Measurements from ENCODE around the gene B4GALT5. TPM values are rescaled to one million over a fixed set of nuclear protein-coding genes. Genes with fewer than 3 reads are reported as not detected.

The B4GALT5 gene
- total RNA-seq, 2 experiments from 2014 or later: 9.8 to 18.8 TPM

DNA sequence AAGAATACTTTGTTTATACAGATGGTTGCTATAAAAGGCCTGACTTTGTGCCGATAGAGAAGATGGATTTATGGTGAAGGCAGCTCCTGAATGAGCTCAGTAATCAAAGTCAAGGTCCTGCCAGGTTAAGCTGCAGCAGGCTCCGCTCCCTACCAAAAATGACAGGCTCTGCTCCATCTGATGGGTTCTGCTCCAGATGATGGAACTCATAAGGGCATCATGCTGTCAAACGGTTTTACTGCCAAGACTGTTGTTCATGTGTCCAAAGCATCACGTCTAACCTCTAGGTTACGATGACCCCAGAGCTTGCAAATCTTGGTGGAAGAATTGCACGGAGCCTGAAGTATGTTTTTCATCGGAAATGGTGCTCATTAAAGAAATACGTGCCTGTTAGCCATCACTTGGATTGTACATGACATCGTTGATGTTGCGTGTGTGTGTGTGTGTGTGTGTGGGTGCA lies 126.5 kb downstream of the B4GALT5 start:
- CTCF ChIA-PET (ENCODE audit: unreplicated experiment): no interaction called here
- no TSS peak for BruUV-seq (replicated peaks)
- no peak overlapping the region for H3K27ac ChIP-seq (ENCODE audit: low read depth, low read length, poor library complexity, severe bottlenecking)

DNA sequence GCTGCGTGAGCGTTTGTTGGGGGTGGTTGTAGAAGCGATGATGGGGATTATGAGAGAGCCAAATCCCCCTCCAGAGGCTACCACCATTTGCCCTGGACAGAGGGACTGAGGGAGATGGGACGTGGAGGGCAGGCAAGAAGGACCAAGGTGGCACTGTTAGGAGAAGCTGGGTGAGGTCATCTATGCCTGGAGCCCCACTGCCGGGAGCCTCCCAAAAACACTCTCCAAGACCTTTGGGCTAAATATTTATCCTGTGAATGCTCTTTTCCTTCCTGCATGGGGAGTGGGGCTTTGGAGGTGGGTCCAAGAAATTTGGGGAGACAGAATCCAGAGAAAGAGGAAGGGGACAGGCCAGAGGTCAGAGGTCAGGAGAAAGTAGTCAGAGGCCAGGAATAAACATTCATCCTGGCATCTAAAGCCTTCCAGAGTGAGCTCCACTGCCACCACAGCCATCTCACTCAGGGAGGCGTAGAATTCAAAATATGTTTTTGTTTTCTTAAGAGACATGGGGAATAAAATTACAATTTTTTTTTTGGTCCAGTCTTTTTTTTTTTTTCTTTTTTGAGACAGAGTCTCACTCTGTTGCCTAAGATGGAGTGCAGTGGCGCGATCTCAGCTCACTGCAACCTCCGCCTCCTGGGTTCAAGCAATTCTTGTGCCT lies 128.0 kb downstream of the B4GALT5 start:
- POLR2A ChIA-PET: interaction anchor here (1.2 kb wide), 1 partner anchor 14 kb away, joined by 3 read pairs; no protein-coding TSS in a partner anchor
- H3K4me3 ChIP-seq (ENCODE audit: low read depth, low read length, poor library complexity, severe bottlenecking): no peak overlapping the region
- TF ChIP-seq, protein P1, sequence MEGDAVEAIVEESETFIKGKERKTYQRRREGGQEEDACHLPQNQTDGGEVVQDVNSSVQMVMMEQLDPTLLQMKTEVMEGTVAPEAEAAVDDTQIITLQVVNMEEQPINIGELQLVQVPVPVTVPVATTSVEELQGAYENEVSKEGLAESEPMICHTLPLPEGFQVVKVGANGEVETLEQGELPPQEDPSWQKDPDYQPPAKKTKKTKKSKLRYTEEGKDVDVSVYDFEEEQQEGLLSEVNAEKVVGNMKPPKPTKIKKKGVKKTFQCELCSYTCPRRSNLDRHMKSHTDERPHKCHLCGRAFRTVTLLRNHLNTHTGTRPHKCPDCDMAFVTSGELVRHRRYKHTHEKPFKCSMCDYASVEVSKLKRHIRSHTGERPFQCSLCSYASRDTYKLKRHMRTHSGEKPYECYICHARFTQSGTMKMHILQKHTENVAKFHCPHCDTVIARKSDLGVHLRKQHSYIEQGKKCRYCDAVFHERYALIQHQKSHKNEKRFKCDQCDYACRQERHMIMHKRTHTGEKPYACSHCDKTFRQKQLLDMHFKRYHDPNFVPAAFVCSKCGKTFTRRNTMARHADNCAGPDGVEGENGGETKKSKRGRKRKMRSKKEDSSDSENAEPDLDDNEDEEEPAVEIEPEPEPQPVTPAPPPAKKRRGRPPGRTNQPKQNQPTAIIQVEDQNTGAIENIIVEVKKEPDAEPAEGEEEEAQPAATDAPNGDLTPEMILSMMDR (conservative IDR thresholded peaks at IDR 0.05; ENCODE audit: low read length): no peak
- TF ChIP-seq EZH2phosphoT487 (IDR thresholded peaks at IDR 0.05; ENCODE audit: borderline replicate concordance, low read depth, low read length): no peak

More for the DNA sequence above, 126.5 kb downstream of the B4GALT5 start:
- Histone ChIP-seq H4K20me1 (ENCODE audit: insufficient read depth, low read length) (no peaks in the 10 kb centered on the region), H3K79me2 (ENCODE audit: insufficient read depth, low read depth, low read length) (no peaks in the 10 kb centered on the region), H3K4me3 (ENCODE audit: low read depth, low read length, poor library complexity, severe bottlenecking) (no peak overlapping the region), H2AFZ (ENCODE audit: low read length) (no peak overlapping the region), H3K9me3 (ENCODE audit: low read length) (no peaks in the 10 kb centered on the region), H3K9me2 (ENCODE audit: insufficient read depth, low read length) (no peaks in the 10 kb centered on the region), H3K36me3 (ENCODE audit: insufficient read depth, low read length) (no peaks in the 10 kb centered on the region), H3K4me2 (ENCODE audit: low read length) (no peak overlapping the region), H3K4me1 (ENCODE audit: insufficient read depth, low read length, poor library complexity, severe bottlenecking) (peaks cover 3% of the 10 kb centered on the region)
- DNase-seq (ENCODE audit: low spot score): no peak
- POLR2A ChIA-PET: interaction anchor here (0.6 kb wide), 1 partner anchor 316 kb away, joined by 3 read pairs; no protein-coding TSS in a partner anchor
- TF ChIP-seq, protein P1 (conservative IDR thresholded peaks at IDR 0.05; ENCODE audit: low read length): no peak
- no peak for TF ChIP-seq EZH2phosphoT487 (IDR thresholded peaks at IDR 0.05; ENCODE audit: borderline replicate concordance, low read depth, low read length)
- intact Hi-C loops (cut with micrococcal nuclease; ENCODE audit: unreplicated experiment): no loop called here

More for the DNA sequence above, 128.0 kb downstream of the B4GALT5 start:
- intact Hi-C loops (cut with micrococcal nuclease; ENCODE audit: unreplicated experiment): no loop called here
- no TSS peak for BruUV-seq (replicated peaks)
- H3K4me1 ChIP-seq (ENCODE audit: insufficient read depth, low read length, poor library complexity, severe bottlenecking): peaks cover 3% of the 10 kb centered on the region
- H3K36me3 ChIP-seq (ENCODE audit: insufficient read depth, low read length): no peaks in the 10 kb centered on the region
- CTCF ChIA-PET (ENCODE audit: unreplicated experiment): no interaction called here
- no peak for DNase-seq (ENCODE audit: low spot score)
- no peak overlapping the region for H2AFZ ChIP-seq (ENCODE audit: low read length)
- H3K27ac ChIP-seq (ENCODE audit: low read depth, low read length, poor library complexity, severe bottlenecking): no peak overlapping the region
- no peaks in the 10 kb centered on the region for H3K79me2 ChIP-seq (ENCODE audit: insufficient read depth, low read depth, low read length)
- no peaks in the 10 kb centered on the region for H3K9me3 ChIP-seq (ENCODE audit: low read length)
- H3K4me2 ChIP-seq (ENCODE audit: low read length): no peak overlapping the region
- no peaks in the 10 kb centered on the region for H4K20me1 ChIP-seq (ENCODE audit: insufficient read depth, low read length)
- no peaks in the 10 kb centered on the region for H3K9me2 ChIP-seq (ENCODE audit: insufficient read depth, low read length)
